DMS153 treated with DMSO at 0.1 percent for 48 hours (cell line): ENCODE measurements around the gene CAPG.
"Not testable (repeated sequence)": the region's sequence is repeated elsewhere in the genome, so short reads cannot be mapped to it uniquely, and the experiment has no call there.

Experiments
- DNase-seq: peaks from one replicate; lab custom pipeline; 2025; ENCODE audit not compliant: unreplicated experiment; lab: John Stamatoyannopoulos, UW

Gene CAPG

GRCh38 chr2:85409845-85410583 lies at the start of gene CAPG:
Gene CAPG (minus strand): TSS chr2:85410366. CDS start chr2:85402145, 8,221 bp downstream.
- no peak for DNase-seq

GRCh38 chr2:85459771-85460170 lies 49.6 kb upstream of the CAPG start:
- DNase-seq: no peak

- DNase-seq: no peak
Measured at GRCh38 chr2:85458601-85459563, 48.7 kb upstream of the CAPG start.

GRCh38 chr2:85457877-85458316 lies 47.7 kb upstream of the CAPG start:
- DNase-seq: no peak

GRCh38 chr2:85457043-85457442 lies 46.9 kb upstream of the CAPG start:
- no peak for DNase-seq

- DNase-seq: no peak
Measured at GRCh38 chr2:85455552-85456090, 45.5 kb upstream of the CAPG start.

- no peak for DNase-seq
Measured at GRCh38 chr2:85453571-85453970, 43.4 kb upstream of the CAPG start.

- no peak for DNase-seq
Measured at GRCh38 chr2:85452237-85452636, 42.1 kb upstream of the CAPG start.

- no peak for DNase-seq
Measured at GRCh38 chr2:85449214-85449588, 39.0 kb upstream of the CAPG start.

GRCh38 chr2:85448461-85449213 lies 38.5 kb upstream of the CAPG start:
- DNase-seq: no peak

- DNase-seq: no peak
Measured at GRCh38 chr2:85447222-85447585, 37.0 kb upstream of the CAPG start.

GRCh38 chr2:85446296-85447221 lies 36.4 kb upstream of the CAPG start:
- no peak for DNase-seq

GRCh38 chr2:85445316-85446295 lies 35.4 kb upstream of the CAPG start:
- no peak for DNase-seq

GRCh38 chr2:85444629-85445172 lies 34.5 kb upstream of the CAPG start:
- no peak for DNase-seq

- DNase-seq: no peak
Measured at GRCh38 chr2:85441864-85442263, 31.7 kb upstream of the CAPG start.

GRCh38 chr2:85440729-85441128 lies 30.6 kb upstream of the CAPG start:
- DNase-seq: no peak

- DNase-seq: no peak
Measured at GRCh38 chr2:85439986-85440385, 29.8 kb upstream of the CAPG start.

GRCh38 chr2:85439569-85439968 lies 29.4 kb upstream of the CAPG start:
- not testable (repeated sequence) for DNase-seq
